Nephron progenitor cell (in vitro differentiated cells): ENCODE data around the gene PIGM.

Source experiments
- DNase-seq: peaks from one replicate; pipeline ENCODE4 v3.0.0; 2021
- H3K27ac Mint-ChIP-seq: 2 replicates; pipeline ENCODE4 v1.8.0; 2021; ENCODE audit warnings: mild to moderate bottlenecking, moderate library complexity, mixed read lengths
- H3K27me3 Mint-ChIP-seq: 2 replicates; pipeline ENCODE4 v1.8.0; 2021; ENCODE audit warnings: mild to moderate bottlenecking, low read depth, mixed read lengths; ENCODE audit not compliant: poor library complexity
- H3K36me3 Mint-ChIP-seq: 2 replicates; pipeline ENCODE4 v1.8.0; 2021; ENCODE audit warnings: low read depth, mixed read lengths
- H3K4me1 Mint-ChIP-seq: 2 replicates; pipeline ENCODE4 v1.8.0; 2021; ENCODE audit warnings: mixed read lengths
- H3K4me3 Mint-ChIP-seq: 2 replicates; pipeline ENCODE4 v1.8.0; 2021; ENCODE audit warnings: mild to moderate bottlenecking, moderate library complexity, mixed read lengths
- H3K9me3 Mint-ChIP-seq: 2 replicates; pipeline ENCODE4 v1.8.0; 2021; ENCODE audit warnings: mild to moderate bottlenecking, moderate library complexity, mixed read lengths
- CTCF ChIP-seq: fragments of 200-600 bp; sonication (generic); IDR thresholded peaks from 2 replicates; pipeline ENCODE4 v1.5.0; 2021; ENCODE audit warnings: antibody characterized with exemption

PIGM gene

GRCh38 chr1:160031365-160032164, at the start of gene PIGM:
Gene PIGM, minus strand, starts transcription at chr1:160031990. Its CDS starts 251 bp downstream, at chr1:160031739.
- Mint-ChIP-seq H3K36me3 (peaks cover 9% of the 10 kb centered on the region), H3K4me1 (peaks cover 30% of the 10 kb centered on the region), H3K27me3 (peaks cover 32% of the 10 kb centered on the region), H3K4me3 (peak within 1 kb of the TSS; percentile 95), H3K9me3 (no peaks in the 10 kb centered on the region), H3K27ac (peak within 1 kb of the TSS; percentile 71)
- no peak for TF ChIP-seq CTCF
- DNase-seq: peak; percentile 96

- no peaks in the 10 kb centered on the region for H3K4me1 Mint-ChIP-seq
- no peaks in the 10 kb centered on the region for H3K9me3 Mint-ChIP-seq
- peak; percentile 28 for DNase-seq
- H3K4me3 Mint-ChIP-seq: no peak within 1 kb of the TSS
- peaks cover 94% of the 10 kb centered on the region for H3K27me3 Mint-ChIP-seq
- H3K36me3 Mint-ChIP-seq: no peaks in the 10 kb centered on the region
- no peak for TF ChIP-seq CTCF
- H3K27ac Mint-ChIP-seq: no peak within 1 kb of the TSS
Measured at GRCh38 chr1:160081261-160081936, 49.6 kb upstream of the PIGM start, which contains the start of gene KCNJ9. Gene KCNJ9, plus strand, starts transcription at chr1:160081538. Its CDS starts 2,493 bp downstream, at chr1:160084031.

- no peaks in the 10 kb centered on the region for H3K9me3 Mint-ChIP-seq
- H3K27me3 Mint-ChIP-seq: peaks cover 95% of the 10 kb centered on the region
- H3K36me3 Mint-ChIP-seq: no peaks in the 10 kb centered on the region
- H3K4me1 Mint-ChIP-seq: no peaks in the 10 kb centered on the region
- H3K27ac Mint-ChIP-seq: no peak overlapping the region
- no peak for DNase-seq
- no peak for TF ChIP-seq CTCF
- no peak overlapping the region for H3K4me3 Mint-ChIP-seq
Measured at GRCh38 chr1:160080381-160081100, 48.8 kb upstream of the PIGM start.

- no peaks in the 10 kb centered on the region for H3K4me1 Mint-ChIP-seq
- peaks cover 95% of the 10 kb centered on the region for H3K27me3 Mint-ChIP-seq
- no peak for DNase-seq
- H3K9me3 Mint-ChIP-seq: no peaks in the 10 kb centered on the region
- no peak overlapping the region for H3K27ac Mint-ChIP-seq
- H3K4me3 Mint-ChIP-seq: no peak overlapping the region
- H3K36me3 Mint-ChIP-seq: no peaks in the 10 kb centered on the region
- no peak for TF ChIP-seq CTCF
Measured at GRCh38 chr1:160079448-160079847, 47.7 kb upstream of the PIGM start.

- no peak overlapping the region for H3K4me3 Mint-ChIP-seq
- H3K27ac Mint-ChIP-seq: no peak overlapping the region
- H3K36me3 Mint-ChIP-seq: no peaks in the 10 kb centered on the region
- peaks cover 96% of the 10 kb centered on the region for H3K27me3 Mint-ChIP-seq
- no peaks in the 10 kb centered on the region for H3K9me3 Mint-ChIP-seq
- TF ChIP-seq CTCF: peak; percentile 83
- H3K4me1 Mint-ChIP-seq: no peaks in the 10 kb centered on the region
- peak; percentile 63 for DNase-seq
Measured at GRCh38 chr1:160078512-160079195, 46.9 kb upstream of the PIGM start.
